ENCODE data around the gene MGAT5B.

Gene MGAT5B

GRCh38 chr17:76881408-76881807 is 13.2 kb downstream of the MGAT5B start:
- no peak for DNase-seq

- no peak for DNase-seq
These were observed 13.8 kb downstream of the MGAT5B start for GRCh38 chr17:76881966-76882365.

- no peak for DNase-seq
These were observed 15.7 kb downstream of the MGAT5B start for GRCh38 chr17:76883744-76884525.

- no peak for DNase-seq
These were observed 17.0 kb downstream of the MGAT5B start for GRCh38 chr17:76884995-76885893.

GRCh38 chr17:76885894-76886290 is 17.7 kb downstream of the MGAT5B start:
- DNase-seq: no peak

- DNase-seq: no peak
These were observed 18.2 kb downstream of the MGAT5B start for GRCh38 chr17:76886395-76886794.

GRCh38 chr17:76887802-76888201 is 19.6 kb downstream of the MGAT5B start:
- no peak for DNase-seq

GRCh38 chr17:76888661-76889060 is 20.5 kb downstream of the MGAT5B start:
- no peak for DNase-seq

GRCh38 chr17:76889323-76889722 is 21.1 kb downstream of the MGAT5B start:
- DNase-seq: no peak

- no peak for DNase-seq
These were observed 24.1 kb downstream of the MGAT5B start for GRCh38 chr17:76892329-76892728.

- DNase-seq: no peak
These were observed 25.6 kb downstream of the MGAT5B start for GRCh38 chr17:76893623-76894334.

- no peak for DNase-seq
These were observed 26.6 kb downstream of the MGAT5B start for GRCh38 chr17:76894842-76895241.

- no peak for DNase-seq
These were observed 28.8 kb downstream of the MGAT5B start for GRCh38 chr17:76897023-76897422.

- no peak for DNase-seq
These were observed 31.2 kb downstream of the MGAT5B start for GRCh38 chr17:76899414-76899813.

GRCh38 chr17:76900723-76901122 is 32.5 kb downstream of the MGAT5B start:
- DNase-seq: no peak

- no peak for DNase-seq
These were observed 33.5 kb downstream of the MGAT5B start for GRCh38 chr17:76901542-76902197.

- no peak for DNase-seq
These were observed 34.3 kb downstream of the MGAT5B start for GRCh38 chr17:76902476-76902875.

- no peak for DNase-seq
These were observed 35.4 kb downstream of the MGAT5B start for GRCh38 chr17:76903631-76904030.

GRCh38 chr17:76904116-76904515 is 35.9 kb downstream of the MGAT5B start:
- no peak for DNase-seq

- DNase-seq: no peak
These were observed 36.8 kb downstream of the MGAT5B start for GRCh38 chr17:76905036-76905435.

GRCh38 chr17:76905836-76906235 is 37.6 kb downstream of the MGAT5B start:
- no peak for DNase-seq

GRCh38 chr17:76906463-76906862 is 38.3 kb downstream of the MGAT5B start:
- DNase-seq: no peak

- no peak for DNase-seq
These were observed 39.1 kb downstream of the MGAT5B start for GRCh38 chr17:76907352-76907751.
